OCI-LY3 (cell line): ENCODE measurements around the gene GATA6.
"Not testable (repeated sequence)": the region's sequence is repeated elsewhere in the genome, so short reads cannot be mapped to it uniquely, and the experiment has no call there.

Experiments used
- H2AFZ ChIP-seq: fragments of 200-600, 300-600 bp; shearing (Covaris generic); 2 replicates; pipeline ENCODE4 v1.6.0; 2014; ENCODE audit warnings: antibody characterized with exemption, low read depth, low read length
- H3K27ac ChIP-seq: fragments of 200-600, 300-600 bp; sonication (generic); 2 replicates; pipeline ENCODE4 v1.5.1; 2014; ENCODE audit warnings: mild to moderate bottlenecking, low read length, moderate library complexity, mixed read lengths
- H3K27me3 ChIP-seq: fragments of 200-600, 300-600 bp; sonication (generic); 2 replicates; pipeline ENCODE4 v1.6.1; 2014; ENCODE audit warnings: low read depth, low read length, mixed read lengths
- H3K36me3 ChIP-seq: fragments of 200-600, 300-600 bp; sonication (generic); replicated peaks from 2 replicates; pipeline ENCODE3; 2014; ENCODE audit warnings: low read depth, low read length, mixed read lengths
- H3K4me1 ChIP-seq: fragments of 300-600, 200-600 bp; sonication (generic); 2 replicates; pipeline ENCODE4 v1.6.1; 2014; ENCODE audit warnings: low read length, mixed read lengths
- H3K4me2 ChIP-seq: fragments of 200-600, 300-600 bp; sonication (generic); 2 replicates; pipeline ENCODE4 v1.6.1; 2014; ENCODE audit warnings: low read length, mixed read lengths
- H3K4me3 ChIP-seq: fragments of 300-600, 200-600 bp; sonication (generic); 2 replicates; pipeline ENCODE4 v1.5.1; 2014; ENCODE audit warnings: antibody characterized with exemption, mild to moderate bottlenecking, low read length, moderate library complexity
- H3K79me2 ChIP-seq: fragments of 300-600, 200-600 bp; shearing (Covaris generic); 2 replicates; pipeline ENCODE4 v1.6.1; 2014; ENCODE audit warnings: mild to moderate bottlenecking, low read length, mixed read lengths
- H3K9ac ChIP-seq: fragments of 300-600, 200-600 bp; shearing (Covaris generic); 2 replicates; pipeline ENCODE4 v1.6.0; 2014; ENCODE audit warnings: mild to moderate bottlenecking, low read length, moderate library complexity
- H3K9me3 ChIP-seq: fragments of 200-600, 300-600 bp; shearing (Covaris generic); 2 replicates; pipeline ENCODE4 v1.6.1; 2014; ENCODE audit warnings: low read length, mixed read lengths; ENCODE audit not compliant: insufficient read depth
- H4K20me1 ChIP-seq: fragments of 200-600, 300-600 bp; sonication (generic); 2 replicates; pipeline ENCODE4 v1.6.1; 2016; ENCODE audit warnings: low read length, mixed read lengths; ENCODE audit not compliant: insufficient read depth
- EZH2phosphoT487 ChIP-seq: fragments of 200-600 bp; shearing (Covaris generic); IDR thresholded peaks from 2 replicates; pipeline ENCODE4 v1.6.1; 2018; ENCODE audit warnings: antibody characterized with exemption, mixed run types, low read depth
- TF ChIP-seq, protein P1 (sequence below): fragments of 200-600, 300-600 bp; sonication (generic); IDR thresholded peaks from 2 replicates; pipeline ENCODE4 v1.5.1; 2014; ENCODE audit warnings: antibody characterized with exemption, low read length, low read depth

GATA6 gene

DNA sequence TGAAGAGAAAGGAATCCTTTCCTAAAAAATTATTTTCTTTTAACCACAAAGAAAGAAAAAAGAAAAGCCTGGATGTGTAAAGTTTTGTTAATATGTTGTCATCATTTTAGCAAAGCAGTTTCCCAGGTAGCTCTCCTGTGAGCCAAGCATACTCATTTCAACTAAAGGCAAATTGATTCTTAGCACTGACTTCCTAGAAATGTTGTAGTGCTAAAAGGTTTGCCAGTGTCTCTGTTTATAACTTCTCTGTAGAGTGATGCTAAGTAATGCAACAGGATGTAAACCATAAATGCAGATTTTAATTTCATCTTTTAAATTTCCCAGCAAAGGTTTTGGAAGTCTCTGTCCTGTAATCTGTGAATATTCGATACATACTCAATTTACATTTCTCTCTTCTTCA, 10.2 kb downstream of the GATA6 start:
- TF ChIP-seq, protein P1, sequence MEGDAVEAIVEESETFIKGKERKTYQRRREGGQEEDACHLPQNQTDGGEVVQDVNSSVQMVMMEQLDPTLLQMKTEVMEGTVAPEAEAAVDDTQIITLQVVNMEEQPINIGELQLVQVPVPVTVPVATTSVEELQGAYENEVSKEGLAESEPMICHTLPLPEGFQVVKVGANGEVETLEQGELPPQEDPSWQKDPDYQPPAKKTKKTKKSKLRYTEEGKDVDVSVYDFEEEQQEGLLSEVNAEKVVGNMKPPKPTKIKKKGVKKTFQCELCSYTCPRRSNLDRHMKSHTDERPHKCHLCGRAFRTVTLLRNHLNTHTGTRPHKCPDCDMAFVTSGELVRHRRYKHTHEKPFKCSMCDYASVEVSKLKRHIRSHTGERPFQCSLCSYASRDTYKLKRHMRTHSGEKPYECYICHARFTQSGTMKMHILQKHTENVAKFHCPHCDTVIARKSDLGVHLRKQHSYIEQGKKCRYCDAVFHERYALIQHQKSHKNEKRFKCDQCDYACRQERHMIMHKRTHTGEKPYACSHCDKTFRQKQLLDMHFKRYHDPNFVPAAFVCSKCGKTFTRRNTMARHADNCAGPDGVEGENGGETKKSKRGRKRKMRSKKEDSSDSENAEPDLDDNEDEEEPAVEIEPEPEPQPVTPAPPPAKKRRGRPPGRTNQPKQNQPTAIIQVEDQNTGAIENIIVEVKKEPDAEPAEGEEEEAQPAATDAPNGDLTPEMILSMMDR: no peak
- no peak for TF ChIP-seq EZH2phosphoT487
- Histone ChIP-seq H3K79me2 (no peaks in the 10 kb centered on the region), H3K36me3 (no peaks in the 10 kb centered on the region)

DNA sequence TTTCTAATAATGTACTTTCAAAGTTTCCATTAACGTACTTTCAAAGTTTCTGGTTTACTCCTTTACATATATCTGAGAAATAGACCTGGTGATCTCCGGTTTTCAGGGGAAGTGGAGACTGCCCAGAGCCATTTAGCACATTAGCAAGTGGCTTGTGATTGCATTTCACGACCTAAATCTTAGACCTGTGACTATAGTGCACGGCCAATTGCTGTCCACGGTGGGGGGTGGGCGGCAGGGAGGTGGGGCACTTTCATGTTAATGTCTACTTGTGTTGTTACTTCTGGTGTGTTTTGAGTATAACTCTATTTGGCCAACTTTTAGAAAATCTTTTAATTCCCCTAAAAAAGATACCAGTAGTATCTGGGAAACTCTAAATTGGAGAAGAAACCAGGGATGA, 11.3 kb downstream of the GATA6 start:
- Histone ChIP-seq H3K4me1 (peaks cover 21% of the 10 kb centered on the region), H3K9me3 (no peaks in the 10 kb centered on the region), H3K36me3 (no peaks in the 10 kb centered on the region), H3K79me2 (no peaks in the 10 kb centered on the region), H3K27ac (no peak overlapping the region; the same call in 1 of the 2 replicates), H4K20me1 (no peaks in the 10 kb centered on the region), H3K4me3 (peak overlapping the region; percentile 26), H2AFZ (no peak overlapping the region), H3K27me3 (no peaks in the 10 kb centered on the region), H3K4me2 (peak overlapping the region; percentile 59), H3K9ac (no peak overlapping the region)
- TF ChIP-seq, protein P1: no peak
- no peak for TF ChIP-seq EZH2phosphoT487

More for the DNA sequence above, 10.2 kb downstream of the GATA6 start:
- Histone ChIP-seq H3K27ac (no peak overlapping the region), H4K20me1 (no peaks in the 10 kb centered on the region), H3K4me3 (no peak overlapping the region), H2AFZ (no peak overlapping the region), H3K27me3 (no peaks in the 10 kb centered on the region), H3K4me2 (peak overlapping the region; percentile 59), H3K9ac (no peak overlapping the region), H3K9me3 (no peaks in the 10 kb centered on the region), H3K4me1 (peaks cover 21% of the 10 kb centered on the region)

DNA sequence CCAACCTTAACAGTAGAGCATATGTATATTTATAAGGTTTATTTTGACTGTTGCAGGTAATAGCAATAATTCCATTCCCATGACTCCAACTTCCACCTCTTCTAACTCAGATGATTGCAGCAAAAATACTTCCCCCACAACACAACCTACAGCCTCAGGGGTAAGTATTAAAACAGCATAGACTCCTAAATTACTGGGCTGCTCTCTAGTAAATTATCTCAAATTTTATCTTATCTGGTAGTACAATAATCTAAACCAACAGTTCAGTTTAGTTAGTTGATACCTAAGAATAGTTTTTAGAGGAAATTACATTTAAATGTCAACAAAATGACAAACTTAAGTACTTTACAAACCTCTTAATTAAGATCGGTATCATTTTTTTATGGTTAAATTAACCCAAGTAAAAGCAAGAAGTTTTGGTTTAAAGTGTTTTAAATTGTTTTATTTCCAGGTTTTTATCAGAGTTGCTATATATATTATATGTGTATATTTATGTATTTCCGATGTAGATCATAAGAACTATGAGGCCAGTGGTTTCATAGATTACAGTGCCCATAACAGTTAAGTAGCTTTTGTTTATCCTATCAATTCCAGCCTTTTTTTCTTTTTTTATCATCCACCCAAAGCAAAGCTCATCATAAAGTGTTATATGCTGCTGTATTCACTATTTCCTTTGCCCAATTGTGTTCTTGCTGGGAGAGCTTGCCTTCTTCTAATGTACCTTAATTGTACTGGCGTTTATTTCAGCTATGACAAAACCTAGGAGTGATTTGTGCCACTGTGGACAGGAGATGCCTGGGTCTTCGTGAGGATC, 13.7 kb downstream of the GATA6 start:
- Histone ChIP-seq H3K27ac (no peak overlapping the region), H3K27me3 (no peaks in the 10 kb centered on the region), H3K9ac (no peak overlapping the region), H4K20me1 (no peaks in the 10 kb centered on the region), H3K4me2 (no peak overlapping the region), H3K4me3 (no peak overlapping the region), H3K36me3 (no peaks in the 10 kb centered on the region), H3K79me2 (no peaks in the 10 kb centered on the region), H3K4me1 (peaks cover 21% of the 10 kb centered on the region), H2AFZ (no peak overlapping the region), H3K9me3 (no peaks in the 10 kb centered on the region)
- TF ChIP-seq EZH2phosphoT487: no peak
- TF ChIP-seq, protein P1: no peak

DNA sequence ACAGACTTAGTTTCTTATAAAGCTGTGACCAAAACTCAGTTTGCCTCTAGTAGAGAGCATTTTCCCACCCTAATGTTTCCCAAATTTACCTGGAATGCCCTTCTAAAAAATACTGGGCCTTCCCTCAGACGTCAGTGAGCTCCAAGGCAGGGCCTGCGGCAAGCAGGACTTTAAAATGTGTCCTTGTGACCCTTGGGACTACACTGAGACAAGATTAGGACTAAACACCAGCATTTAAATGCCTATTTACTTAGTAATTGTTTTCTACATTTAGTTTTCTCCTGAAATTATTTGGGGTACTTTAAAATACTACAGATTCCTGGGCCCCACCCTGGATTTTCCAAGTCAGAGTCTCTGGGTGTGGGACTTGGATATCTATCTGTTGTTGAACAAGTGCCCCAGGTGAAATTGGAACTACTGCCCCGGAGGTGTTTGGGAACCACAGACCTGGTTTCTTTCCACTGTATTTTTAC, 14.3 kb downstream of the GATA6 start:
- TF ChIP-seq, protein P1: no peak
- no peak for TF ChIP-seq EZH2phosphoT487
- Histone ChIP-seq H3K36me3 (no peaks in the 10 kb centered on the region), H3K9ac (no peak overlapping the region), H3K4me3 (no peak overlapping the region), H3K79me2 (no peaks in the 10 kb centered on the region), H4K20me1 (no peaks in the 10 kb centered on the region), H3K4me2 (no peak overlapping the region), H3K9me3 (no peaks in the 10 kb centered on the region), H3K27ac (no peak overlapping the region), H3K4me1 (peaks cover 21% of the 10 kb centered on the region), H3K27me3 (no peaks in the 10 kb centered on the region), H2AFZ (no peak overlapping the region)

DNA sequence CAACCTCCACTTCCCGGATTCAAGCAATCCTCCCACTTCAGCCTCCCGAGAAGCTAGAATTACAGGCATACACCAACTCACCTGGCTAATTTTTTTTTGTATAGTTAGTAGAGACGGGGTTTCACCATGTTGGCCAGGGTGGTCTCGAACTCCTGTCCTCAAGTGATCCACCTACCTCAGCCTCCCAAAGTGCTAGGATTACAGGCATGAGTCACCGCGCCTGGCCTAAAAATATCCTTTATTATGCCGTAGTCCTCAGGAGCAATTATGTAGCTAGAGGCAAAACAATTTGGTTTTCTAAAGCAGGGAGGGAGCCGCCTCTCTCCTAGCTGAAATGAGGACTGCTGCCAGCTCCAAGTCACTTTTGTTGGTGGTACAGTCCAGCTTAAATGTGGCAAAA, 15.2 kb downstream of the GATA6 start:
- not testable (repeated sequence) for H3K9me3 ChIP-seq, H3K27me3 ChIP-seq, H2AFZ ChIP-seq, H4K20me1 ChIP-seq, H3K4me2 ChIP-seq, H3K79me2 ChIP-seq, H3K36me3 ChIP-seq, H3K27ac ChIP-seq, H3K9ac ChIP-seq, H3K4me3 ChIP-seq
- peaks cover 17% of the 10 kb centered on the region for H3K4me1 ChIP-seq
